HG02981 (cell line): Measurements from ENCODE around the gene TAF8.

Experiments
- ATAC-seq: cut with Tn5 transposase; IDR thresholded peaks from one replicate; pipeline ENCODE4 v1.9.1; 2021; ENCODE audit warnings: mild to moderate bottlenecking, moderate library complexity; ENCODE audit not compliant: unreplicated experiment

The TAF8 gene

GRCh38 chr6:42120895-42121865, 70.9 kb downstream of the TAF8 start:
- no peak for ATAC-seq

DNA sequence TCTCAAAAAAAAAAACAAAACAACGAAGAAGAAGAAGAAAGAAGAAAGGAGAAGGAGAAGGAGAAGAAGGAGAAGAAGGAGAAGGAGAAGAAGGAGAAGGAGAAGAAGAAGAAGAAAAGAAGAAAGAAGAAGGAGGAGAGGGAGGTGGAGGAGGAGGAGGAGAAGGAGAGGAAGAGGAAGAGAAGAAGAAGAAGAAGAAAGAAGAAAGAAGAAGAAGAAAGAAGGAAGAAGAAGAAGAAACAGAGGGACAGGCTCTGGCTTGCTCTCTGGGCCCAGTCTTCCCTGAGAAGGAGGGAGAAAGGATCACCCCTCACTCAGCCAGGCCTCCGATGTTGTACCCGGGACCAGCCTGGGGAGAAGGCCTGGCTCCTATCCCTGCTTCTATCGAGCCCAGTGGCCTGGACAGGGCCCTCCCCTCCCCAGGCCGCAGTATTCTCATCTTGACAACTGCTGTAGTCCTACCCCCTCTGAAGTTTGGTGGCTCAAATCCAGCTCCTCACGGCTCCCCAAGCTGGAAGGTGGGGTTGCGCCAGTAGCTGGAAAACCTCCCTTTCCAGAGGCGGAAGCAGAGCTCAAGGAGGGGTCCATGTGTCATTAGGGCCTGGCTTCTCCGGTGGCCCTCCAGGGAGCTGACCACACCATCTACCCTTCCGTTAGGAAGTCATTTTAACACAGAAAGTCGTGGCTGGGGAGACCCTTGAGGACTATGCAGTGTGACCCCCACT, 73.2 kb downstream of the TAF8 start:
- no peak for ATAC-seq

DNA sequence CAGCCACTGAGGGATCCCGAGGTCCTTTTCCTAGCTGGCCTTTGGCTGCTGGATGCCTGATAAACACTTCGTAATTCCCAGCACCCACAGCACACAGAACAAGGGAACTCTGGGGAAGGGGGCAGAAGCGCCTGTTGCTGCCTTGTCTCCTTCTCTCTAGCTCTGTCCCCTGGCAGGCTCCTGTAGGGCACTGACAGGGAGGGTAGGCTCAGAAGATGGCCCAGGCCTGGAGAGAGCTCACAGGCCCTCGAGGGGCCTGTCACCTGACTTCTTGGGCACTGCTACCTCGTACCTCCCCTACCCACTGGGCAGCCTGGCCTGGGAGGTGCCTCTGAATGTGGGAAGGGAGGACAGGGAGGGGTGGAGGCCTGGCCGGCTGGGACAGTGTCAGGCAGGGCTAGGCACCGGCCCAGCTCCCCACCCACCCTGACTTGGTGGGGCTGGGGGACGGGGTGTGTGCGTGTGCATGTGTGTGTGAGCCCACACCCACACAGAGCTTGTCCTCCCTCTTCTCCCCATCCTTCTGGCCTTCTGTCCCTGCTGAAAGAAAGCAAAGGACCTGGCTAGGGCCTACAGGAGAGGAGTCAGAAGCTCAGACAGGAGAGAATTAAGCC, 74.0 kb downstream of the TAF8 start:
- ATAC-seq = no peak

DNA sequence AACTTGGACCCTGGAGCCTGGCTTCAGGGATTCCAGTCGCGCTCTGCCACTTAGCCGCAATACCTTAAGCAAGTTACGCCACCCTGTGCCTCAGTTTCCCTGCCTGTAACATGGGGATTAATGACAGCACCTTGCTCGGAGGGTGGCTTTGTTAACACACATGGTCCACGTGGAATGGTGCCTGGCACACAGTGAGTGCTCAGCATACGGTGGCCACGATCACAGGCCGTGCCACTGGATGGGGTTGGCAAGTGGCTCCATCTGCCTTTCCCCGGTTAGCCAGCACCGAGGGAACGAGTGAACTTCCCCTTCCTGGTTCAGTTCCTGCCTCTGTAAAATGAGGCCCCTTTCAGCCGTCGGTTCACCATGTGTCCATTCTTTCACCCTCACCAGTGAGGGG, 74.9 kb downstream of the TAF8 start:
- no peak for ATAC-seq

- no peak for ATAC-seq
Observed at GRCh38 chr6:42125663-42126062, 75.3 kb downstream of the TAF8 start.

GRCh38 chr6:42128460-42129359, 78.4 kb downstream of the TAF8 start:
- no peak for ATAC-seq

DNA sequence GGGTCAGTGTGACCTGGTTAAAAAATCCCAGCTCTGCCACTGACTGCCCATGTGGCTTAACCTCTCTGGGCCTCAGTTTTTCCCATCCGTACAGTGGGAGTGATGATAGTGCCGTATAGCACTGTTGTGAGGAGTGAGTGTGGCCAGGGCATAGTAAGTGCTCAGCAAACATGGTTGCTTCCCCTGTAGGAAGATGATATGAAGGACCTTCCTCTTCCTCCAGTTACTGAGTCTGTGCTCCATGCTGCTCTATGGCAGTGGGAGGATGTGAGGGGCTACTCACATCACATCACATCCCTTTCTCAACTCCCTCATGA, 79.0 kb downstream of the TAF8 start:
- no peak for ATAC-seq

DNA sequence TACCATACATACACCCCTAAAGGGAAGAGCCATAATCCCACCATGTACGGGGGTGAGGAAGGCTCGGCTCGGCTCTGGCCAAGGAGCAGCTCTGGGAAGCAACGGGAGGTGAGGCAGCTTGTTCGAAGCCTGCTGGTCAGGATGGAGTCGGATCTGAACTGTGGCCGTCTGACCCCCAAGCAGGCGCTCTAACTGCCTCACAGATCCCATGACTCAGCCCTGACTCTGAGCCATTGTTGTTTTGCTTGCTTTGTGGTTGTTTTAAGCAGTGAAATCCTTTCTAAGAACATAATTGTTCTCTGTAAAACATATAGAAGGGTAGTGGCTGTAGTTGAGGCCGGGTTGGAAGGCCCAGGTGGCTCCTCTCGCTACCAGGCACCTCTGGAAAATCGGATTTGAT, 81.2 kb downstream of the TAF8 start:
- no peak for ATAC-seq

DNA sequence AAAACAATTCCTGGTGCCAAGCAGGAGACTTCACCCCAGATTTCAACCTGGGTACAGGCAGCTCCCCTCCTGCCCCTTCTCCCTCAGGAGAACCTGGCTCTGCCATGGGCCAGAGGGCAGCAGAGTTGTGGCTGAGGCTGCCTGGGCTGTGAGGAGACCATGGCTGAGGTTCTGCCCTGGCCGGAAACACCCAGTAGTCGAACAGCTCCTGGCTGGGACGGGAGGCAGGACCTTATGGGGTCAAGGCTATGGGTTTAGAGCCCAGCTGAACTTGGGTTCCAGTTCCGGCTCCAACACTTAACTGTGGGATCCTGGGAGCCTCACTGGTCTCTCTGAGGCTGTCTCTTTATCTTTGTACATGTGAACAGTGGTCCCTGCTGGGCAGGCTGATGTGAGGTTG, 83.6 kb downstream of the TAF8 start:
- no peak for ATAC-seq

GRCh38 chr6:42135161-42135560, 84.8 kb downstream of the TAF8 start:
- no peak for ATAC-seq

DNA sequence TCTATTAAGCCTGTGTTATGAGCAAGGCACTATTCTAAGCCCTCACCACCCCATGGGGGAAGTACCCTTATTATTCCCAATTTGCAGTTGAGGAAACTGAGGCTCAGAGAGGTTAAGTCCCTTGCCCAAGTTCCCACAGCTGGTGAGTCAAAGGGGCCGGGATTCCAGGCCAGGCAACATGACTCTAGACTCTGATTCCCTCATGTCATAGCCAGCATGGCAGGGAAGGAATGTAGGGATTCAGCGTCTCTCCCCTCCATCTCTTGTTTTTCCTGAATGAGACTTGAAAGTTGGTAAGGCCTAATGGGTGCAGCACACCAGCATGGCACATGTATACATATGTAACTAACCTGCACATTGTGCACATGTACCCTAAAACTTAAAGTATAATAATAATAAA, 85.4 kb downstream of the TAF8 start:
- no peak for ATAC-seq

GRCh38 chr6:42136508-42137193, 86.3 kb downstream of the TAF8 start:
- no peak for ATAC-seq
